ENCODE data around the gene OR10S1.
"Not testable (repeated sequence)": the region's sequence is repeated elsewhere in the genome, so short reads cannot be mapped to it uniquely, and the experiment has no call there.

The OR10S1 gene

GRCh38 chr11:123977731-123978347 is at the start of gene OR10S1:
Gene OR10S1, minus strand, starts transcription at chr11:123977781. Its CDS starts 117 bp downstream, at chr11:123977664.
- intact Hi-C loops (cut with DNase I): no loop called here
- DNase-seq: no peak

- intact Hi-C loops (cut with DNase I): no loop called here
These were observed 48.9 kb upstream of the OR10S1 start, which contains the start of gene OR10G8 for GRCh38 chr11:124026498-124026897. Gene OR10G8, plus strand, starts transcription at chr11:124026798. Its CDS starts 2,825 bp downstream, at chr11:124029623.

GRCh38 chr11:124015837-124016236 is 38.3 kb upstream of the OR10S1 start:
- peak in 1 of 10 donors; percentile 8 for DNase-seq
- intact Hi-C loops (cut with DNase I): not testable (repeated sequence)

More at GRCh38 chr11:124026498-124026897, 48.9 kb upstream of the OR10S1 start, which contains the start of gene OR10G8:
- no peak for DNase-seq

- DNase-seq: no peak
- intact Hi-C loops (cut with DNase I): no loop called here
These were observed 35.1 kb upstream of the OR10S1 start, which contains the start of gene OR10G4 for GRCh38 chr11:124012697-124013096. Gene OR10G4, plus strand, starts transcription at chr11:124012997. Its CDS starts 2,578 bp downstream, at chr11:124015575.

- DNase-seq: no peak
- intact Hi-C loops (cut with DNase I): no loop called here
These were observed 17.5 kb upstream of the OR10S1 start, which contains the start of gene OR10G6 for GRCh38 chr11:123995119-123995518. Gene OR10G6, minus strand, starts transcription at chr11:123995161. Its CDS starts 0 bp downstream, at chr11:123995161.

- DNase-seq: peak in 1 of 10 donors; percentile 79
- intact Hi-C loops (cut with DNase I): no loop called here
These were observed 1.7 kb upstream of the OR10S1 start for GRCh38 chr11:123979311-123979710.

DNA sequence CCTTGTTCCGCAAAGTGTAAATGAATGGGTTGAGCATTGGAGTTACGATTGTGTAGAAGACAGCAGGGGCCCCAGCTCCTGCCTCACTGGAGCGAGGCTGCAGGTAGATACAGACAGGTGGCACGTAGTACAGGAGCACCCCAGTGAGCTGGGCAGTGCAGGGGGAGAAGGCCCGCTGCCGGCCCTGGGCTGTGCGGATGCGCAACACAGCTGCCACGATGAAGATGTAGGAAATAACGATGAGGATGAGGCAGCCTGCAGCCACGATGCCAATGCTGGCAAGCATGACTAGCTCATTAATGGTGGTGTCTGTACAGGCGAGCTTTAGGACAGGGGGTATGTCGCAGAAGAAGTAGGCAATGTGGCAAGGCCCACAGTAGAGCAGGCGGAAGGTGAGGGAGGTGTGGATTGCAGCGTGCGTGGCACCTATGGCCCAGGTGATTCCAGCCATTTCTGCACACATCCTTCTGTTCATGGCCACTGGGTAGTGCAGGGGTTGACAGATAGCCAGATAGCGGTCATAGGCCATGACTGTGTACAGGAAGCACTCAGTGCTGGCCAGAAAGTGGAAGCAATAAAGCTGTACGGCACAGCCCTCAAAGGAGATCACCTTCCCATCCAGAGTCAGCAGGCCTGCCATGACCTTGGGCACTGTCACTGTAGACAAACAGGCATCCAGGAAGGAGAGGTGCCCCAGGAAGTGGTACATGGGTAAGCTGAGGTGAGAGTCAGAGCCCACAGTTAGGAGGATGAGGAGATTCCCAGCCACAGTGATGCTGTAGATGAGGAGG is 616 bp downstream of the OR10S1 start:
- intact Hi-C loops (cut with DNase I): no loop called here
- no peak for DNase-seq

DNA sequence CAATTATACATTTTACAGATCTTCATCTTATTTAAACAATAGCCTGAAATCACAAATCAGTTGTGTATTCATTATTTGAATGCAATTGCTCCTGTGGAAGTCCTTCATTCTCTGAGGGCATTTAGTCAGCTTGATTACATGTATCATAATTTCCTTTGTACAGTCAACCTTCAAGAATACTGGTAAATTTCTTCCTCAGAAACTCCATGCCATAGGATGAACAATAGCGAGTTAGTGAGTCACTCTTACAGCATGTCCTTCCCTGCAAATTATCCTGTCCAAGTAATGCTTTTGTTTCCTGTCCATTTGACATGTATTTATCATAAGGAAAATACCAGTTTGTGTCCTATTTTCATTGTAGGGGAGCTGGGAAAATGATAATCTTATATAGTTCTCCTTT is 3.8 kb downstream of the OR10S1 start:
- DNase-seq: no peak
- intact Hi-C loops (cut with DNase I): no loop called here

DNA sequence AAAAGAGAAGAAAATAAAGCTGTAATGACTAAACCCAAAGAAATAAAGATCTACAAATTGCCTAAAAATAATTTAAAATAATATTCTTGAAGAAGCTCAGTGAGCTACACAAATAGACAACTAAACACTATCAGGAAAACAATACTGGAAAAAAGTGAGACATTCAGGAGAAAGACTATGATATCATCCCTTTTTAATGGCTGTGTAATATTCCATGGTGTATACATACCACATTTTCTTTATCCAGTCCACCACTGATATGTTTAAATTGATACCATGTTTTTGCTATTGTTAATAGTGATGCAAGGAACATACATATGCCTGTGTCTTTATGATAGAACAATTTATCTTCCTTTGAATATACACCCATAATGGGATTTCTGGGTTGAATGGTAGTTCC is 20.8 kb downstream of the OR10S1 start:
- intact Hi-C loops (cut with DNase I): no loop called here

DNA sequence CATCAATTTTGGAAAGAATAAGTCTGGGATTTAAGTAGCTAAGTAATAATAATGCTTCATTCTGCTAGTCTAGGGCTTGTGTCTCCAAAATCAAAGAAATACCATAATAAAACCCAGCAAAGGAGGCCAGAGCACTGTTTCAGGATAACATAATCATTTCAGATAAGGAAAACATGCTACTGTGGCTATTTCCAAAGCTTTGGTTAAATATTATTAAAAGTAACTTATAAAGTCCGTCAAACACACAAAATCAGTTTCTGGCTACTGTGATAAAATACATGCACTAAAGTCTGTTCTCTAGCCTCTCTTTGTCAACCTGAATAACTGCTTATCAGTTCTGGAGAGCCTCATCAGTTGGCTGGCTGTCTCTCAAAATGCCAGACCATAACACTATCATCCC is 32.4 kb downstream of the OR10S1 start:
- no peak for DNase-seq

More for the DNA sequence above, 20.8 kb downstream of the OR10S1 start:
- DNase-seq: no peak

DNA sequence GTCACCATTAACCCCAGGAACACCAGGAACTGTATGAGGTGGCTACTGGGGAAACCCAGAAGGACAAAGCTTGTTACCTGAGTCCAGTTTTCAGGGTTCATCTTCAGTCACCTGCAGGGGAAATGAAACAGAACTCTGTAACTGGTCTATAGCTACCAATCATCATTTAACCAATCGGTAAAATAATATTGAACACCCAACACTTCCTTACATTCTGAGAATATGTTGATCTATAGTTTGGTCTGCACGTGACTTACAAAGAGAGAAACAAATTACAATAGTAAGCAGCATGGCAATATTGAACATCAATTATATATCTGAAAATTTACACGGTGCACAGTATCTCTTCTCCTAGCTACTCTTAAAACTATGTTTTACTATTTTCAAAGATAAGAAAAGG is 33.8 kb downstream of the OR10S1 start, which contains the start of gene OR6T1:
Gene OR6T1 (minus strand): TSS at position 101 of the 400 bp plus-strand sequence. CDS start 0 bp downstream, at position 101.
- DNase-seq: no peak
- intact Hi-C loops (cut with DNase I): no loop called here

More for the DNA sequence above, 32.4 kb downstream of the OR10S1 start:
- intact Hi-C loops (cut with DNase I): no loop called here

DNA sequence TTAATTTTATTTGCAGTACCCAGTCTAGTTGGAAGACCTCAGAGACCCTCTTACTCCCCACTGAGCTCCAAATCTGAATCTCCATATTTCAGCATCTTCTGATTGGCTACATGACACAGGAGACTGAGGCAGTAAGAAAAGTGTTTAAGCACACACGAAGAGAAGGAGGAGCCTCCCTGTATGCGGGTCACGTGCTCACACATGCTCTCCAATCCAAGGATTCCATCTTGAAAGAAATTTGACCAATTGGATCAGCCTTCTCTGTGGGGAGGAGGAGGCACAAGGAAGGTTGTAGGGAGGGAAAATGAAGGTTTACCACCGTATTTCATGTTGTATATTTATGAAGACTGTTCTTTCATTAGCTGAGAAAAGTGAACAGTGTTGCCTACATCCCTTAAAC is 35.2 kb downstream of the OR10S1 start:
- no peak for DNase-seq

DNA sequence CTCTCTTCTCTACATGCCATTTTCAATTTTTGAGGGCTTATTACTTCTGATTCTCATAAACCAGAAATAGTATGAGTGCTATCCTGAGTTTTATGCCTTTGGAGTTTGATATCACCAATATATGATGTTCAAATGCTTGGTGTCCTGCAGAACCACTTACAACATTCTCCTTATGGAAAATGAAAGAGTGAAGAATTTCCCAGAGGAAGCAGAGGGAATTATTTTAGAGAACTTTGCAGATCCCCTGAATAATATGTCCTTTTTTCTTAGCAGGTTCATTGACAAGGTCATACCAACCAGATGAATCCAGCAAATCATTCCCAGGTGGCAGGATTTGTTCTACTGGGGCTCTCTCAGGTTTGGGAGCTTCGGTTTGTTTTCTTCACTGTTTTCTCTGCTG is 38.3 kb downstream of the OR10S1 start, which contains the start of gene OR4D5:
Gene OR4D5 (plus strand): TSS at position 301 of the 400 bp plus-strand sequence. CDS start 0 bp downstream, at position 301.
- intact Hi-C loops (cut with DNase I): no loop called here
- no peak for DNase-seq

More for the DNA sequence above, 35.2 kb downstream of the OR10S1 start:
- intact Hi-C loops (cut with DNase I): no loop called here
